ENCODE results near the gene DYRK1A. TPM values are rescaled to one million over a fixed set of nuclear protein-coding genes. Genes with fewer than 3 reads are reported as not detected.

Gene DYRK1A
- total RNA-seq, 1 experiment from 2014 or later, result 48.7 TPM

GRCh38 chr21:37571442-37571841 lies 204.9 kb downstream of the DYRK1A start:
- H3K27me3 ChIP-seq (ENCODE audit: low read length), result no peaks in the 10 kb centered on the region
- H3K9me2 ChIP-seq (replicated peaks; ENCODE audit: low read length), result no peaks in the 10 kb centered on the region
- no peak overlapping the region for H2AFZ ChIP-seq (ENCODE audit: low read length)
- BruUV-seq (replicated peaks), result no TSS peak
- TF ChIP-seq CTCF (conservative IDR thresholded peaks at IDR 0.05; ENCODE audit: low read depth, low read length) (no peak), EZH2 (IDR thresholded peaks at IDR 0.05; ENCODE audit: low read length, unreplicated experiment) (no peak), EZH2phosphoT487 (IDR thresholded peaks at IDR 0.05; ENCODE audit: borderline replicate concordance, low read length) (no peak)
- no peaks in the 10 kb centered on the region for H3K4me1 ChIP-seq (ENCODE audit: insufficient read depth, low read length)
- no peaks in the 10 kb centered on the region for H3F3A ChIP-seq (ENCODE audit: low read length, unreplicated experiment)
- H3K27ac ChIP-seq (ENCODE audit: low read length), result no peak overlapping the region
- H3K9me3 ChIP-seq (ENCODE audit: low read length), result no peaks in the 10 kb centered on the region
- no peak overlapping the region for H3K4me2 ChIP-seq (ENCODE audit: low read length)
- DNase-seq, result no peak
- H3K79me2 ChIP-seq (ENCODE audit: low read length), result no peaks in the 10 kb centered on the region
- intact Hi-C loops (cut with micrococcal nuclease), result no loop called here
- POLR2A ChIA-PET (ENCODE audit: unreplicated experiment), result no interaction called here
- no peaks in the 10 kb centered on the region for H3K36me3 ChIP-seq (ENCODE audit: low read depth, low read length)
- no peak overlapping the region for H3K9ac ChIP-seq (ENCODE audit: low read length)
- CTCF ChIA-PET, result no interaction called here
- H4K20me1 ChIP-seq (ENCODE audit: low read length), result no peaks in the 10 kb centered on the region
- no peak for ATAC-seq
- no peak overlapping the region for H3K4me3 ChIP-seq (ENCODE audit: low read length)

GRCh38 chr21:37574316-37574715 lies 207.7 kb downstream of the DYRK1A start:
- Histone ChIP-seq H3K9me2 (replicated peaks; ENCODE audit: low read length) (no peaks in the 10 kb centered on the region), H3K36me3 (ENCODE audit: low read depth, low read length) (no peaks in the 10 kb centered on the region), H3K9me3 (ENCODE audit: low read length) (peaks cover 10% of the 10 kb centered on the region), H3K27me3 (ENCODE audit: low read length) (no peaks in the 10 kb centered on the region), H3K27ac (ENCODE audit: low read length) (no peak overlapping the region), H3K79me2 (ENCODE audit: low read length) (no peaks in the 10 kb centered on the region), H3K4me2 (ENCODE audit: low read length) (no peak overlapping the region), H3K4me3 (ENCODE audit: low read length) (no peak overlapping the region), H3K9ac (ENCODE audit: low read length) (no peak overlapping the region), H4K20me1 (ENCODE audit: low read length) (no peaks in the 10 kb centered on the region), H3F3A (ENCODE audit: low read length, unreplicated experiment) (no peaks in the 10 kb centered on the region), H2AFZ (ENCODE audit: low read length) (no peak overlapping the region), H3K4me1 (ENCODE audit: insufficient read depth, low read length) (no peaks in the 10 kb centered on the region)
- ChIA-PET CTCF (no interaction called here), POLR2A (ENCODE audit: unreplicated experiment) (no interaction called here)
- intact Hi-C loops (cut with micrococcal nuclease), result no loop called here
- ATAC-seq, result no peak
- DNase-seq, result no peak
- BruUV-seq (replicated peaks), result no TSS peak
- TF ChIP-seq CTCF (conservative IDR thresholded peaks at IDR 0.05; ENCODE audit: low read depth, low read length) (no peak), EZH2phosphoT487 (IDR thresholded peaks at IDR 0.05; ENCODE audit: borderline replicate concordance, low read length) (no peak), EZH2 (IDR thresholded peaks at IDR 0.05; ENCODE audit: low read length, unreplicated experiment) (no peak)

- Histone ChIP-seq H3K79me2 (ENCODE audit: low read length) (no peaks in the 10 kb centered on the region), H4K20me1 (ENCODE audit: low read length) (no peaks in the 10 kb centered on the region), H3K4me2 (ENCODE audit: low read length) (no peak overlapping the region), H3K36me3 (ENCODE audit: low read depth, low read length) (no peaks in the 10 kb centered on the region), H3K9me3 (ENCODE audit: low read length) (peaks cover 13% of the 10 kb centered on the region), H2AFZ (ENCODE audit: low read length) (no peak overlapping the region), H3K27ac (ENCODE audit: low read length) (no peak overlapping the region), H3F3A (ENCODE audit: low read length, unreplicated experiment) (no peaks in the 10 kb centered on the region), H3K27me3 (ENCODE audit: low read length) (no peaks in the 10 kb centered on the region), H3K9me2 (replicated peaks; ENCODE audit: low read length) (no peaks in the 10 kb centered on the region), H3K4me1 (ENCODE audit: insufficient read depth, low read length) (no peaks in the 10 kb centered on the region), H3K4me3 (ENCODE audit: low read length) (no peak overlapping the region), H3K9ac (ENCODE audit: low read length) (no peak overlapping the region)
- BruUV-seq (replicated peaks), result no TSS peak
- ATAC-seq (no peak), DNase-seq (no peak)
- POLR2A ChIA-PET (ENCODE audit: unreplicated experiment), result no interaction called here
- intact Hi-C loops (cut with micrococcal nuclease), result no loop called here
- CTCF ChIA-PET, result no interaction called here
- TF ChIP-seq EZH2 (IDR thresholded peaks at IDR 0.05; ENCODE audit: low read length, unreplicated experiment) (no peak), EZH2phosphoT487 (IDR thresholded peaks at IDR 0.05; ENCODE audit: borderline replicate concordance, low read length) (no peak)
These were observed 208.2 kb downstream of the DYRK1A start for GRCh38 chr21:37574751-37575150.
